Neutrophil (primary cell): ENCODE results near the gene PPP1R17.

Experiments used
- H3K27ac ChIP-seq: fragments of 200-600 bp; sonication (generic); 2 replicates; pipeline ENCODE4 v1.5.1; 2016; ENCODE audit warnings: mild to moderate bottlenecking, moderate library complexity
- H3K27me3 ChIP-seq: fragments of 200-600 bp; sonication (generic); 2 replicates; pipeline ENCODE4 v1.6.0; 2016; ENCODE audit warnings: mild to moderate bottlenecking
- H3K36me3 ChIP-seq: fragments of 200-600 bp; sonication (generic); 2 replicates; pipeline ENCODE4 v1.5.1; 2017
- H3K4me1 ChIP-seq, 2 experiments: fragments of 200-600 bp in 1 of 2; sonication (generic) in 1 of 2; 1 replicate in 1 of 2; 2 replicates in 1 of 2; pipeline versions ENCODE4 v1.5.1 to v1.6.1; 2013 to 2016; ENCODE audit warnings: low read depth in 1 of 2, low read length in 1 of 2, mild to moderate bottlenecking in 1 of 2, moderate library complexity in 1 of 2; ENCODE audit not compliant: control insufficient read depth in 1 of 2, insufficient read depth in 1 of 2
- H3K4me3 ChIP-seq, 2 experiments: fragments of 200-600 bp in 1 of 2; sonication (generic) in 1 of 2; 1 replicate in 1 of 2; 2 replicates in 1 of 2; pipeline ENCODE4 v1.5.1; 2013 to 2016; ENCODE audit warnings: low read depth in 1 of 2, low read length in 1 of 2, mild to moderate bottlenecking in 1 of 2, moderate library complexity in 1 of 2
- H3K9me3 ChIP-seq: fragments of 200-600 bp; sonication (generic); 2 replicates; pipeline ENCODE4 v1.5.1; 2016
- TF ChIP-seq, protein P1 (sequence below): fragments of 200-600 bp; sonication (generic); IDR thresholded peaks from 2 replicates; pipeline ENCODE4 v1.5.1; 2016; ENCODE audit warnings: antibody characterized with exemption

PPP1R17 gene

DNA sequence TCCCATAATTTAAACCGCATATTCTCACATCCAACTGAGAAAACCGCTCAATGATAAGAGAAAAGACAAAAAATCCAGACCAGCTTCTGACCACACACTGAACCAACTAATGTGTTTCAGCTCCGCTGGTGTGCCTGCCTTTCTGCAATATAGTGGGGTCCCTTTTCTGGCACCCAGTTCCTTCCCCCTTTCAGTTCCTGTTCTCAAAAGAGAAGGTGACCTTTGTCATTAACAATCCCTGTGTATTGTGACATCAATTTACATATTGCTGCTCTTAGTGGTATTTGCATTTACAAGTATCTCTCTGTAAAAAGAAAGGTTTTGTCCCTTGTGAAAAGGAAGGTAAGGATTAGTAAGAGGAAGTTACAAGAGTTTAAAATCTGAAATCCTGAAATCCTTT lies 1.4 kb downstream of the PPP1R17 start:
- peaks cover 17% of the 10 kb centered on the region for H3K27me3 ChIP-seq
- H3K27ac ChIP-seq, result peak overlapping the region; percentile 18
- no peaks in the 10 kb centered on the region for H3K4me1 ChIP-seq
- TF ChIP-seq, protein P1, sequence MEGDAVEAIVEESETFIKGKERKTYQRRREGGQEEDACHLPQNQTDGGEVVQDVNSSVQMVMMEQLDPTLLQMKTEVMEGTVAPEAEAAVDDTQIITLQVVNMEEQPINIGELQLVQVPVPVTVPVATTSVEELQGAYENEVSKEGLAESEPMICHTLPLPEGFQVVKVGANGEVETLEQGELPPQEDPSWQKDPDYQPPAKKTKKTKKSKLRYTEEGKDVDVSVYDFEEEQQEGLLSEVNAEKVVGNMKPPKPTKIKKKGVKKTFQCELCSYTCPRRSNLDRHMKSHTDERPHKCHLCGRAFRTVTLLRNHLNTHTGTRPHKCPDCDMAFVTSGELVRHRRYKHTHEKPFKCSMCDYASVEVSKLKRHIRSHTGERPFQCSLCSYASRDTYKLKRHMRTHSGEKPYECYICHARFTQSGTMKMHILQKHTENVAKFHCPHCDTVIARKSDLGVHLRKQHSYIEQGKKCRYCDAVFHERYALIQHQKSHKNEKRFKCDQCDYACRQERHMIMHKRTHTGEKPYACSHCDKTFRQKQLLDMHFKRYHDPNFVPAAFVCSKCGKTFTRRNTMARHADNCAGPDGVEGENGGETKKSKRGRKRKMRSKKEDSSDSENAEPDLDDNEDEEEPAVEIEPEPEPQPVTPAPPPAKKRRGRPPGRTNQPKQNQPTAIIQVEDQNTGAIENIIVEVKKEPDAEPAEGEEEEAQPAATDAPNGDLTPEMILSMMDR, result no peak
- H3K9me3 ChIP-seq, result no peaks in the 10 kb centered on the region
- no peaks in the 10 kb centered on the region for H3K36me3 ChIP-seq
- H3K4me3 ChIP-seq, result no peak overlapping the region

DNA sequence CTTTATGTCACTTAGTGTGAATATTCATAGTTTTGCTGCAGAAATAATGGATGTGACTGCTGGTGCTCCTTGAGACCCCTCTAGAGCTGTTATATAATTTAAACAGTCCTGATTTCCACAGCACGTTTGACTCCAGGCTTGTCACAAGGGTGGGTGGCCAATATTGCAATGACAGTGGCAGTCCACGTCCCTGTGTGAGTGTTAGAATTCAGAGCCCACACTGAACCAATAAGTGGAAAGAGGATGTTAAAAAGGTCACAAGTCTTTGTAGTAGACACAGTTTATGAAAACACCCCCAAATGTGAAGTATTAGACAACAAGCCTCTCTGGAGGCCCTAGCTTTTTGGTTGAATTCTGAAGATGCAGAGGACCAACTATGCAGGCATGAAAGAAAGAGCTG lies 2.0 kb downstream of the PPP1R17 start:
- TF ChIP-seq, protein P1, result no peak
- no peak overlapping the region for H3K4me3 ChIP-seq
- H3K36me3 ChIP-seq, result no peaks in the 10 kb centered on the region
- no peaks in the 10 kb centered on the region for H3K9me3 ChIP-seq
- H3K4me1 ChIP-seq, result no peaks in the 10 kb centered on the region
- peak overlapping the region; percentile 0 for H3K27ac ChIP-seq
- H3K27me3 ChIP-seq, result peaks cover 17% of the 10 kb centered on the region

DNA sequence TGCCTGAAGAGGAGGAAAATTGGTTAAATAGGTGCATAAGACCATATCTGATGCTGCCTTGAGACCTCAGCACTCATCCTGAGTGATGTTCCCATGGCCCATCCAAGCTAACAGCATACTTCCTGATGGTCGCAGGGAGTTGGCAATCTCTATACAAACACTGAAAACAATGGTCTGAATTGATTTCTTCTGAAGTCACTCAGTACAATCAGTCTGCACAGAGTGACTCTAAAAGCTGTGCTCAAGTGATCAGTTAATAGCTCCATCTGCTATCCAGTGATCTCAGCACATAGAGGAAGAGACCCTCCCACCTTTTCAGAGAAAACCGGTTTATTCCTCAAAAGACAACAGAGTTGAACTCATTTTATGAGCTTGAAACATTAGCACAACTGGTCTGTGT lies 3.9 kb downstream of the PPP1R17 start:
- Histone ChIP-seq H3K27ac (no peak overlapping the region), H3K4me3 (no peak overlapping the region), H3K9me3 (no peaks in the 10 kb centered on the region), H3K4me1 (no peaks in the 10 kb centered on the region), H3K27me3 (peaks cover 19% of the 10 kb centered on the region), H3K36me3 (no peaks in the 10 kb centered on the region)
- TF ChIP-seq, protein P1, result no peak

DNA sequence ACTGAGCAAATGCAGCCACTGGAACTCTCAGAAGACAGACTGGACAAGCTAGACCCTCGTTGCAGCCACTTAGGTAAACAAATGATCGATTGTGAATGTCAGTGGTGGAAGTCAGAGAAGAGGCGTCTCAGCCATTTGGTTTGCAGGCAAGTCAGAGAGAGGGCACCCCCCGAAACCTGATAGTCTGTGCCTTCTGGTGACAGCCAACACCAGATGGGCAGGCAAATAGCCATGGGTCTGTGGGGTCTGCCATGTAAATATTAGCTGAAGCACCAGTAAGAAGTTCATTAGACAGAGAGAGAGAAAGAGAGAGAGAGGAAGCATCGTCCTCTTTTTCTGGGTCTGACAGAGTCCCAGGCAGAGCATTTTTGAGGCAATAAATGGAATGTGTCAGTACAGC lies 5.4 kb downstream of the PPP1R17 start:
- no peak overlapping the region for H3K4me3 ChIP-seq
- no peak overlapping the region for H3K27ac ChIP-seq
- TF ChIP-seq, protein P1, result no peak
- peaks cover 28% of the 10 kb centered on the region for H3K27me3 ChIP-seq
- H3K4me1 ChIP-seq, result no peaks in the 10 kb centered on the region
- H3K36me3 ChIP-seq, result no peaks in the 10 kb centered on the region
- no peaks in the 10 kb centered on the region for H3K9me3 ChIP-seq

DNA sequence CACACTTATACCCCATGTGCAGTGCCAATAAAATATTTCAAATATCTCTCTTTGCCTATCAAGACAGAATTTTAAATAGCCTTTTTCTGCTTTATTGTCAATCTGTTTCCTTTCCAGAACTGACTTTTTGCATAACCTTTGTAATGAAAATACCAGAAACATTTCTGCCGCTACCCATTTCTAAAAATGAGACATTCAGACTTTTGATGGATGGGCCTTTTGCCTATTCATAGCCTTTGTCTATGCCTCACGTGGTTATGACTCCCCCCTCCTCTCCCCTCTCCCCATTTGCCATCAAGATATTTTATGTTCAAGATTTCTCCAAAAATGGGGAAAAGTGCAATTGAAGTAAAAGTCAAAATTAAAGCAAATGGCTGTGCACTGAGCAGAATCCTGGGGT lies 5.9 kb downstream of the PPP1R17 start:
- no peak overlapping the region for H3K27ac ChIP-seq
- no peaks in the 10 kb centered on the region for H3K36me3 ChIP-seq
- H3K27me3 ChIP-seq, result peaks cover 28% of the 10 kb centered on the region
- no peaks in the 10 kb centered on the region for H3K9me3 ChIP-seq
- TF ChIP-seq, protein P1, result no peak
- no peak overlapping the region for H3K4me3 ChIP-seq
- H3K4me1 ChIP-seq, result no peaks in the 10 kb centered on the region
